ENCODE data around the gene HUNK.

Gene HUNK

GRCh38 chr21:31897311-31897710 lies 24.5 kb downstream of the HUNK start:
- no peak overlapping the region for H3K27ac ChIP-seq (ENCODE audit: low read depth, low read length, severe bottlenecking)
- peaks cover 7% of the 10 kb centered on the region for H3K36me3 ChIP-seq (ENCODE audit: control insufficient read depth, insufficient read depth, low read length)
- peaks cover 31% of the 10 kb centered on the region for H3K4me1 ChIP-seq (ENCODE audit: control insufficient read depth, insufficient read depth, low read length, poor library complexity, severe bottlenecking)
- no peak overlapping the region for H3K4me3 ChIP-seq (ENCODE audit: extremely low read depth, insufficient read depth, low read length, poor library complexity, severe bottlenecking)
- H3K9me3 ChIP-seq (ENCODE audit: control insufficient read depth, low read length) = no peaks in the 10 kb centered on the region
- WGBS, 2 experiments (ENCODE audit: insufficient coverage in 2 of 2) = 96 to 100% methylated on average over 2 to 3 of the region's 3 CpGs

- 78 to 86% methylated on average over 4 to 5 of the region's 9 CpGs for WGBS, 2 experiments (ENCODE audit: insufficient coverage in 2 of 2)
- H3K4me3 ChIP-seq (ENCODE audit: extremely low read depth, insufficient read depth, low read length, poor library complexity, severe bottlenecking) = no peak overlapping the region
- H3K4me1 ChIP-seq (ENCODE audit: control insufficient read depth, insufficient read depth, low read length, poor library complexity, severe bottlenecking) = peaks cover 16% of the 10 kb centered on the region
- H3K27ac ChIP-seq (ENCODE audit: low read depth, low read length, severe bottlenecking) = no peak overlapping the region
- H3K9me3 ChIP-seq (ENCODE audit: control insufficient read depth, low read length) = no peaks in the 10 kb centered on the region
- H3K36me3 ChIP-seq (ENCODE audit: control insufficient read depth, insufficient read depth, low read length) = peaks cover 7% of the 10 kb centered on the region
These were observed 26.3 kb downstream of the HUNK start for GRCh38 chr21:31898933-31899630.

GRCh38 chr21:31900121-31900895 lies 27.5 kb downstream of the HUNK start:
- H3K27ac ChIP-seq (ENCODE audit: low read depth, low read length, severe bottlenecking) = no peak overlapping the region
- H3K4me3 ChIP-seq (ENCODE audit: extremely low read depth, insufficient read depth, low read length, poor library complexity, severe bottlenecking) = no peak overlapping the region
- H3K4me1 ChIP-seq (ENCODE audit: control insufficient read depth, insufficient read depth, low read length, poor library complexity, severe bottlenecking) = peaks cover 4% of the 10 kb centered on the region
- H3K9me3 ChIP-seq (ENCODE audit: control insufficient read depth, low read length) = no peaks in the 10 kb centered on the region
- 90 to 96% methylated on average over 14 to 15 of the region's 15 CpGs for WGBS, 2 experiments (ENCODE audit: insufficient coverage in 2 of 2)
- H3K36me3 ChIP-seq (ENCODE audit: control insufficient read depth, insufficient read depth, low read length) = peaks cover 7% of the 10 kb centered on the region

GRCh38 chr21:31901315-31901714 lies 28.5 kb downstream of the HUNK start:
- no peak overlapping the region for H3K4me3 ChIP-seq (ENCODE audit: extremely low read depth, insufficient read depth, low read length, poor library complexity, severe bottlenecking)
- no peaks in the 10 kb centered on the region for H3K4me1 ChIP-seq (ENCODE audit: control insufficient read depth, insufficient read depth, low read length, poor library complexity, severe bottlenecking)
- H3K9me3 ChIP-seq (ENCODE audit: control insufficient read depth, low read length) = no peaks in the 10 kb centered on the region
- no peak overlapping the region for H3K27ac ChIP-seq (ENCODE audit: low read depth, low read length, severe bottlenecking)
- H3K36me3 ChIP-seq (ENCODE audit: control insufficient read depth, insufficient read depth, low read length) = peaks cover 7% of the 10 kb centered on the region
- WGBS, 2 experiments (ENCODE audit: insufficient coverage in 2 of 2) = 100% methylated on average over 1 to 2 of the region's 2 CpGs

- Histone ChIP-seq H3K4me3 (ENCODE audit: extremely low read depth, insufficient read depth, low read length, poor library complexity, severe bottlenecking) (no peak overlapping the region), H3K27ac (ENCODE audit: low read depth, low read length, severe bottlenecking) (no peak overlapping the region), H3K9me3 (ENCODE audit: control insufficient read depth, low read length) (no peaks in the 10 kb centered on the region), H3K4me1 (ENCODE audit: control insufficient read depth, insufficient read depth, low read length, poor library complexity, severe bottlenecking) (no peaks in the 10 kb centered on the region), H3K36me3 (ENCODE audit: control insufficient read depth, insufficient read depth, low read length) (peaks cover 5% of the 10 kb centered on the region)
- 80 to 100% methylated on average over 1 to 2 of the region's 6 CpGs for WGBS, 2 experiments (ENCODE audit: insufficient coverage in 2 of 2)
These were observed 29.6 kb downstream of the HUNK start for GRCh38 chr21:31902438-31902837.

DNA sequence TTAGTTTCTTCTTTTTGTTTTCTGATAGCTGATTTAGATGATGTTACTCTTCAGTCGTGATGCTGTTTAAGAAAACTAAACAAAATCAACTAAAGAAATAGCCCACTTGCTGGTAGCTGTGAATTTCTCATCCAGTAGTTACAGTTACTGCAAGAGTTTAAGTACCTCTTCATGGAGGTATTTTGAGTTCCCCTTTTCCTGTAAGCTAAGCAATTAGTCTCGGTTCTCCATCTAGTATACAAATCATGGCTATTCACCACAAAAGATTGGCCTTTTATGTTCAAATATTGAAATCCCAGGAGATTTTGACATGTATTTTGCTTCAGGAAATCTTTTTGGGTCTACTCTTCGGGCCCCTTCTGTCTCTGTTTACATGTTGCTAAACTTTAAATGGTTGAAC lies 31.1 kb downstream of the HUNK start:
- Histone ChIP-seq H3K4me3 (ENCODE audit: extremely low read depth, insufficient read depth, low read length, poor library complexity, severe bottlenecking) (no peak overlapping the region), H3K9me3 (ENCODE audit: control insufficient read depth, low read length) (no peaks in the 10 kb centered on the region), H3K27ac (ENCODE audit: low read depth, low read length, severe bottlenecking) (no peak overlapping the region), H3K4me1 (ENCODE audit: control insufficient read depth, insufficient read depth, low read length, poor library complexity, severe bottlenecking) (peaks cover 10% of the 10 kb centered on the region), H3K36me3 (ENCODE audit: control insufficient read depth, insufficient read depth, low read length) (no peaks in the 10 kb centered on the region)
- 88 to 91% methylated on average over 1 of the region's 3 CpGs for WGBS, 2 experiments (ENCODE audit: insufficient coverage in 2 of 2)

GRCh38 chr21:31905503-31906451 lies 33.0 kb downstream of the HUNK start:
- Histone ChIP-seq H3K9me3 (ENCODE audit: control insufficient read depth, low read length) (no peaks in the 10 kb centered on the region), H3K4me1 (ENCODE audit: control insufficient read depth, insufficient read depth, low read length, poor library complexity, severe bottlenecking) (peaks cover 24% of the 10 kb centered on the region), H3K36me3 (ENCODE audit: control insufficient read depth, insufficient read depth, low read length) (no peaks in the 10 kb centered on the region), H3K4me3 (ENCODE audit: extremely low read depth, insufficient read depth, low read length, poor library complexity, severe bottlenecking) (no peak overlapping the region), H3K27ac (ENCODE audit: low read depth, low read length, severe bottlenecking) (peak overlapping the region; percentile 11)
- WGBS, 2 experiments (ENCODE audit: insufficient coverage in 2 of 2) = 94 to 97% methylated on average over 8 to 10 of the region's 13 CpGs

DNA sequence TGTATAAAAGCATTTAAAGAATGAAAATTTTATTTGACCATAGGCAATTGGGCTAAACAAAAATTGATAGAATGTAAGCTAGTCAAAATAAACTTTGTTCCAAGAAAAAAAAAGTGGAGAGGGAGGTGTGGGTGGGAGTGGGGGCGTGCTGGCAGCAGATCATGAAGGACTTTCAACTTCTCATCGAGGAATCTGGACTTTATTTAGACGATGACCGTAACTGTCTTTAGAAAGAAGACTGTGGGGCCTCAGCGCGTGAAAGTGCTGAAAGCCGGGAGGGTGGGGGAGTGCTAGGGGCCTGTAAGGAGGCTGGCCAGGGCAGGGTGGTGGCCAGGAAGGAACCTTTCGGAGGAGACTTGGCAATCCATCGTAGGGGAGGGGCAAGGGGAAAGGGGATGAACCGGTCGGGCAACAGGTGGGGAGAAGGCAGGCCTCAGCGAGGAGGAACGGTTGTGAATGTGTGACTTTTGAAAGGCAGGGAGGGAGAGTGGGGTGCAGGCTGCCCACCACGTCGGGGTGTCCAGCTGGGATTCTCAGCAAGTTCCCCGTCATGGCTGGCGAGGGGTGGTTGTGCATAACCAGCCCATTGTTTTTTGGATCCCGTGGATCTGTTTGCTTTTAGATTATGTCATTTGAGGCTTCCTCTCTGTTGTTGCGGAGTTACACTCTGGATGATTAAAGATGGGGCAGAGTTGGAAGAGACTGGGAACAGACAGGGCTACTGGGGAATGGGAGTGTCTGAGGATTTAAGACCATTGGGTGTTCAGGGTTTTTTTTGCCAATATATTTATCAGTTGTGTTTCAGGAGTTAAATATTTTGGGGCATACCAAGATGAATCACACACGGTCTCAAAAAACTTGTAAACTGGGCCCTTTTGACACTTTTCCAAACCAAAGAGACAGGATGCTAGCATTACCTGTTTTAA lies 35.5 kb downstream of the HUNK start:
- Histone ChIP-seq H3K9me3 (ENCODE audit: control insufficient read depth, low read length) (no peaks in the 10 kb centered on the region), H3K4me1 (ENCODE audit: control insufficient read depth, insufficient read depth, low read length, poor library complexity, severe bottlenecking) (peaks cover 28% of the 10 kb centered on the region), H3K27ac (ENCODE audit: low read depth, low read length, severe bottlenecking) (peak overlapping the region; percentile 78), H3K36me3 (ENCODE audit: control insufficient read depth, insufficient read depth, low read length) (no peaks in the 10 kb centered on the region), H3K4me3 (ENCODE audit: extremely low read depth, insufficient read depth, low read length, poor library complexity, severe bottlenecking) (no peak overlapping the region)
- 70 to 76% methylated on average over 17 to 18 of the region's 20 CpGs for whole genome bisulfite sequencing, 2 experiments (ENCODE audit: insufficient coverage in 2 of 2)

DNA sequence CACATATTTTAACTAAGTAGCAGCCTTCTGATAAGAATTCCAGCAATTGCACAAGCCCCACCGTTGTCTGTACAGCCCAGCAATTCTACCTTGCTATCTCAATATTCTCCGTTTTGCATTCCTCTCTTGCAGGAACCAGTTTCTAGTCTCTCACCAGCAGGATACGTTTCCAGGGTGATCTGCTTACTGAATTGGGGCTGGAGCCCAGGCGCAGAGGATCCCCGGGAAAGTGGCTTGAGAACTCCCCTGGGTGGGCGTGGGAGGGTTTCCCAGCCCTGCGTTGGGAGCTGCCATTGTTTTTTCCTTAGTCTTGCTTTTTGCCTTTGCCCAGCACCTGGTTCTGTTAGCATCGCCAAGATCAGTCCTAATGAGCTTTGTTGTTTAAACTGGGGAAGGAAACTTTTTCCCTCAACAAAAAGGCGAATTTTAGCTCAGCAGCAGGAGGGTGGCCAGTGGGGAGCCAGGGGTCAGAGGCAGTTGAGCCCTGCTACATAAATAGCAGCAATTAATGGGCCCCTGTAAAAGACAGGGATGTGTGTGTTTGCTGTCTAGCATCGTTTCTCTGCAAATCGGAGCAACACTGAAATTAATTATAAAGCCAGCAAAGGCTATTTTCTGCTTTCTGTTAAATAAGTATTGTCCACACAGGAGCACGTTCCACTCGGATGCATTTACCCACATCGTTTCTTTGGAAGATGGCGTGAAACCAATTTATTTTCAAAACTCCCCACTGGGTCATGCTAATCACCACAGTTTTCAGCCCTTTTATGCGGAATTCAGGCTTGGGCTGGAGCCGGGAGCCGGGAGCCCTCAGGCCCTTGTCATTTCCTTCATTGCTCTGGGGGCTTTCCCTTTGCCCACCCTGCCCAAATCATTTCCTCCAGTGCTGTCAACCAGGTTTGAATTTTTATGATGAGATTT lies 36.6 kb downstream of the HUNK start:
- WGBS, 2 experiments (ENCODE audit: insufficient coverage in 2 of 2) = 27 to 30% methylated on average over 18 of the region's 18 CpGs
- Histone ChIP-seq H3K4me1 (ENCODE audit: control insufficient read depth, insufficient read depth, low read length, poor library complexity, severe bottlenecking) (peaks cover 28% of the 10 kb centered on the region), H3K36me3 (ENCODE audit: control insufficient read depth, insufficient read depth, low read length) (no peaks in the 10 kb centered on the region), H3K4me3 (ENCODE audit: extremely low read depth, insufficient read depth, low read length, poor library complexity, severe bottlenecking) (no peak overlapping the region), H3K27ac (ENCODE audit: low read depth, low read length, severe bottlenecking) (peak overlapping the region; percentile 78), H3K9me3 (ENCODE audit: control insufficient read depth, low read length) (no peaks in the 10 kb centered on the region)
